HG02588 (cell line): ENCODE measurements around the gene CUBN.

Experiments
- ATAC-seq: cut with Tn5 transposase; IDR thresholded peaks from one replicate; pipeline ENCODE4 v1.9.1; 2021; ENCODE audit warnings: mild to moderate bottlenecking, moderate library complexity; ENCODE audit not compliant: unreplicated experiment

The CUBN gene

GRCh38 chr10:16803464-16803863 lies 326.1 kb downstream of the CUBN start:
- ATAC-seq, result no peak

- ATAC-seq, result peak; percentile 93
These were observed 330.0 kb downstream of the CUBN start for GRCh38 chr10:16799621-16800020.

DNA sequence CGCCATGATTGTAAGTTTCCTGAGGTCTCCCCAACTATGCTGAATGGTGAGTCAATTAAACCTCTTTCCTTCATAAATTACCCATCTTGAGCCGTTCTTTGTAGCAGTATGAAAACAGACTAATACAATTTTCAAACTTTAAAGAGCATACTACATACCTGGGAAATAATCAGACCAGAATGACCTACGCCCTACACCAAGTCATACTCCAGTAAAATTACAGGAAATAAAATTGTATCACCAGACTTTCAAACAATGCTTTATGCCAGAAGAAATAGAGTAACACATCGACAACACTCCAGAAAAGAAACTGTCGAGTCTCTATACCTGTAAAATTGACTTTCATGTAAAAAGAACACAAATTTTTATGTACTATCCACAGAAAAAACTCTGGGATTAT lies 331.0 kb downstream of the CUBN start:
- no peak for ATAC-seq

DNA sequence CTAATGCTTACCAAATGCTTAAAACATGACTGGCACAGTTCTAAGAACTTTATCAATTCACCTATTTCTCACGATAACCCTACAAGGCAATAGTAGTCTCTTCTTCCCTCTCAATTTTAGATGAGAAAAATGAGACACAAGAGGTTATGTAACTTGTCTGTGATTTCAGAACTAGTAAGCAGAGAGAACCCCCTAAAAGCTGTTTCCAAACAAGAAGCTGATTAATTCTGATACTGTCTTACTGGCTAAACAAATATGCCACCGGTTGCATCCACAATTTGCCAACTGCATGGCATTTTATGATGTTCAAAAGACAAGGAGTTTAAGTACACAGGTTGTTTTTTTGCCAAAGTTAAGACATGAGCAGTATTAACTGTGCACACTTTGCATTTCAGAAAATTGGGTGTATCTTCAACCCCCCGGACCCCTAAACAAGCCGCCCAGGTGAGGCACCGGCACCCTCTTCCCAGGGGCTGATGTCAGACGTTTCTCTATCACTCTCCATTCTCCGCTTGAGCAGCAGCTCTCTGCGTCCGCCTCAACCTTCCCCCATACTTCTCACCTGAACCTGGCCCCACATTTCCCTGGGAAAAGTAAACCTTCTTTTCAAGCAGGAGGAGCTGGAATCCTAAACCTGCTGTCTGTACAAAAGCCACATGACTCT lies 334.1 kb downstream of the CUBN start:
- ATAC-seq, result no peak

GRCh38 chr10:16794005-16794404 lies 335.6 kb downstream of the CUBN start:
- ATAC-seq, result no peak

GRCh38 chr10:16792675-16793074 lies 336.9 kb downstream of the CUBN start:
- ATAC-seq, result no peak

DNA sequence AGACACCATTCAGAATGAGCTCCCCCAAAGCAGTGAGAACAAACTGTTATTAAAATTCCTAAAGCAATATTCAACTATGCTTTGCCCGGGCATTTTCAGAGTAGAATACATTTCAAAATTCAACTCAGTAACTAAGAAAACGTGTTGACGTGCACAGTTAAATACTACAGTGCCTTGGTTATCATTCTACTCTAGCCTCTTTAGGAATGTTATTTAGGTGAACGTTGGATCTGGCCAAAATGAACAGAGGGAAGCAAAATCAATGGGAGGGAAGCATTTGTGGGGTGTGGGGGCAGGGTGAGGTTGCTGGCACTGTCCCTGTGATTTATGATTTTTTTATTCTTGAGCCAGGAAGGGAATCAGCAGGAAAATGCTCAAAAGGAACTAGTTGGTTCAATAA lies 339.8 kb downstream of the CUBN start:
- no peak for ATAC-seq

GRCh38 chr10:16789261-16789660 lies 340.4 kb downstream of the CUBN start:
- no peak for ATAC-seq

GRCh38 chr10:16788778-16789177 lies 340.8 kb downstream of the CUBN start:
- no peak for ATAC-seq

GRCh38 chr10:16788125-16788524 lies 341.5 kb downstream of the CUBN start:
- no peak for ATAC-seq

DNA sequence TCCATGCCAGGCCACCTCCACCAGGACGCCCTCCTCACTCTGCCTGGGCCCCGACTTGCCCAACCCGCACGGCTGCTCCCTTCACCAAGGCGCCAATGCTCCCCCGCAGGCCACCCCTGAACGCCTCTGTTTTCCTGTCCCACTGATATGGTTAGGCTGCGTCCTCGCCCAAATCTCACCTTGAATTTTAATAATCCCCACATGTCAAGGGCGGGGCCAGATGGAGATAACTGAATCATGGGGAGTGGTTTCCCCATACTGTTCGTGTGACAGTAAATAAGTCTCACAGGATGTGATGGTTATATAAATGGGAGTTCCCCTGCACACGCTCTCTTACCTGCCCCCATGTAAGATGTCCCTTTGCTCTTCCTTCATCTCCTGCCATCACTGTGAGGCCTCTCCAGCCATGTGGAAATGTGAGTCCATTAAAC lies 342.2 kb downstream of the CUBN start:
- ATAC-seq, result no peak

DNA sequence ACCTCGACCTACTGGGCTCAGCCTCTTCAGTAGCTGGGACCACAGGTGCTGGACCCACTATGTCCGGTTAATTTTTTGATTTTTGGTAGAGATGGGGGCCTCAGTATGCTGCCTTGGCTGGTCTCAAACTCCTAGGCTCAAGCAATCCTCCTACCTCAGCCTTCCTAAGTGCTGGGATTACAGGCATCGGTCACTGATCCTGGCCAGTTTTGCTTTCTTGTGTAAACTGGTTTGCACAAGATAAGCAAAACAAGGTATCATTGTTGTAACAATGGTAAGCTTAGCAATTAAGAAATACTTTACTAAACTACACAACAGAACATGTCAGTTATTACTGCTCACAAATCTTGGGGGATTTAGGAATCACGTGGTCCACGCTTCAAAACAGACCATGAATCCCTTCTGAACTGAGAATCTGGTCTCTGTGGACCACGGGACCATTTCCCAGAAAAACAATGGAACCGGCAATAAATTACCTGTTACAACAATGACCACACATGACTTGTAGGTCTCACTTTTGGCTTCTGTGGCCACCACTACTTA lies 349.2 kb downstream of the CUBN start:
- ATAC-seq, result no peak

DNA sequence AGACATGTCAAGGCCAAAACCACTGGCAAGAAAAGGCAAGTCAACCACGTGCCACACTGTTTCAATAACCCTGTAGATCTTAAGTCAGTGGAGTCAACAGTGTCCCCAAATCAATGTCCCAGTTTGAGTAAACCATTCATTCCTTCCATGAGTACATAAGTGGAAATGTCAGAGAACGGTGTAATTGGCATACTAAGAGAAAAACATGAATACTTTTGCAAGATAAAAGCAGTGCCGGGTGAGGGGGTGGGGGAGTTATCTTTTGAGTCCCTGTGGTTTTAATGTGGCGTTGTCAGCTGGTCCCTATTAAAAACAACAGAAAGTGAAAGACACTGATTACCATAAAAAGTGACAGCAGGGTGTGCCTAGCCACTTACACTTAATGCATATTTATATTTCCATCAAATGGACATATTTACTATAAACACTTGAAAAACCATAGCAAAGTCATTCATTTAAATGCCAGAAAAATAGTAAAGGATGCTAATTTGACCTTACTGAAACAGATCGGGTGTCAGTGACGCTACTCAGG lies 350.2 kb downstream of the CUBN start:
- peak; percentile 56 for ATAC-seq

DNA sequence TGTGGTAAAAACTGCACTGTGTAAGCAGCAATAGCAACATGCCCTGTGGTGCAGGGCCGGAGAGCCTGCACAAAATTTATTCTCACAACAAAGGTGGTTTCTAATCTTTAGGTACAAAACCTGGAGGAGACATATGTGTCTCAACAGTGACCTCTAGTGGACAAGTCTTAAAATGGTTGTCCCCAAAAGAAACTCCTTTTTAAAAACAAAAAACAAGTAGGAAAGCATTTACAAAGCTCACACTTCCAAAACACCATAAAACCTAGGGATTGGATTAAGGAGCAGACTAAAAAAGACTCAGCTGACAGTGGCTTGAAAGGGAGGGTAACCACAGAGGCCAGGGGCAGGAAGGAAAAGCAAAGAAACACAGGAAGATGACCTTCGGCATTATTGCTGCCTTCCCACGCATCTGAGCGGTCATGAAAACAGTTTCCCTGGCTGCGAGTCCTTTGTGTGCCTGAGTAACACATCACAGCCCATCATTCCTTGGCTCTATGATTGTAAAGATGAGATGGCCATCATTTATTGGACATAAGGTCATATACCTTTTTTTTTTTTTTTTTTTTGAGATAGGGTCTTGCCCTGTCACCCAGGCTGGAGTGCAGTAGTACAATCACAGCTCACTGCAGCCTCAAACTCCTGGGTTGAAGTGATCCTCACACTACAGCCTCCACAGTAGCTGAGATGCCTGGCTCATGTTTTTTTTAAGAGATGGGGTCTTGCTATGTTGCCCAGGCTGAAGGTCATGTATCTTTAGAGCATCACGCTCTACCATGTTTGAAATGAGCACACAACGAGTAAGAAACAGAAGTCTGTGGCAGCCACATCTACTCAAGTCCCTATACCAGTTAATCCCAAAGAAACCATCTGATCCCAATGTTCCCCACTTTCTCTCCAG lies 351.9 kb downstream of the CUBN start:
- ATAC-seq, result peak; percentile 39

- no peak for ATAC-seq
These were observed 352.7 kb downstream of the CUBN start for GRCh38 chr10:16776896-16777295.
